GM23248 (cell line): Measurements from ENCODE around the gene CMIP.

Experiments used
- EZH2 ChIP-seq: fragments of 200-600 bp; sonication (generic); IDR thresholded peaks from 2 replicates; pipeline ENCODE4 v1.6.1; 2018; ENCODE audit warnings: antibody characterized with exemption, mild to moderate bottlenecking; ENCODE audit not compliant: insufficient read depth, poor library complexity, severe bottlenecking
- EZH2phosphoT487 ChIP-seq: fragments of 200-600 bp; sonication (generic); IDR thresholded peaks from 2 replicates; pipeline ENCODE4 v1.6.1; 2018; ENCODE audit warnings: antibody characterized with exemption, moderate library complexity, mild to moderate bottlenecking, low read depth; ENCODE audit not compliant: insufficient read depth

GRCh38 chr16:81593481-81593880, 148.9 kb downstream of the CMIP start:
- TF ChIP-seq EZH2, result no peak
- no peak for TF ChIP-seq EZH2phosphoT487
